Psoas muscle (tissue), 8 donors: Measurements from ENCODE around the gene ZCCHC2. TPM values are rescaled to one million over a fixed set of nuclear protein-coding genes. Genes with fewer than 3 reads are reported as not detected.

Experiments
- ATAC-seq, 4 donors: fragments of 200-7000 bp; cut with Tn5 transposase; one replicate each; pipeline ENCODE4 v1.9.1; 2020; ENCODE audit warnings: moderate library complexity in 3 of 4, mild to moderate bottlenecking in 2 of 4
- DNase-seq, 2 donors: peaks; one replicate each; pipeline ENCODE4 v3.0.0-alpha.2; 2020
- H3K27ac ChIP-seq: fragments of 200-600 bp; one replicate; pipeline ENCODE4 v1.8.0; 2022
- H3K27me3 ChIP-seq, 3 donors: fragments of 200-600 bp in 1 of 3; one replicate each; pipeline versions ENCODE4 v1.6.1 to v1.8.0; 2013 to 2022; ENCODE audit warnings: low read length in 2 of 3, mild to moderate bottlenecking in 2 of 3, moderate library complexity in 1 of 3; ENCODE audit not compliant: insufficient read depth in 3 of 3
- H3K36me3 ChIP-seq, 2 donors: fragments of 200-600 bp in 1 of 2; one replicate each; pipeline versions ENCODE4 v1.6.1 to v1.8.0; 2013 to 2022; ENCODE audit warnings: low read depth in 1 of 2, mild to moderate bottlenecking in 1 of 2, moderate library complexity in 1 of 2; ENCODE audit not compliant: insufficient read depth in 1 of 2
- H3K4me1 ChIP-seq: fragments of 200-600 bp; one replicate; pipeline ENCODE4 v1.8.0; 2022
- H3K4me3 ChIP-seq: fragments of 200-600 bp; one replicate; pipeline ENCODE4 v1.8.0; 2022; ENCODE audit warnings: mild to moderate bottlenecking
- H3K9me3 ChIP-seq: fragments of 200-600 bp; one replicate; pipeline ENCODE4 v1.8.0; 2022
- CTCF ChIP-seq: fragments of 200-600 bp; IDR thresholded peaks from one replicate; pipeline ENCODE4 v1.8.0; 2022; ENCODE audit warnings: antibody characterized with exemption
- WGBS, 3 donors: extraction: QIAGEN DNeasy Blood & Tissue Kit; methylation state at CpG; one replicate each; pipeline versions ENCODE4 v1.1.6 to v1.1.7; 2013; 5-methylcytosine and 5-hydroxymethylcytosine counted together
- intact Hi-C, 2 donors: fragments of 100-400 bp; cut with DNase I; formaldehyde crosslinking; loops; one replicate each; pipeline versions ENCODE4 v1.11.0 to v1.14.2; 2022
- polyA plus RNA-seq, 3 donors: library from polyadenylated mRNA; stranded (reverse); fragments of 200-250 nt; gene quantifications; one replicate each; pipeline ENCODE4 v1.2.3, GENCODE V29; 2013
- total RNA-seq, 4 donors: library from RNA; stranded (reverse); fragmentation: NEBNext Ultra II Directional in 2 of 4; extraction: Animal tissue kit (Norgen Biotek cat#: 25700) in 2 of 4; gene quantifications; one replicate each; pipeline versions ENCODE4 v1.2.1 to v1.2.4, GENCODE V29; 2021 to 2023
- donor health status: healthy with polysubstance abuse.
- donor health status: DM: no; HTN: no; CAD: no; lungs with moderate emphysema.
- donor health status: Bipolar disorder and iron deficiency.
- donor health status: healthy.
- donor health status: DM: yes; HTN: yes; CAD: no.
- donor health status: DM: no; HTN: no; CAD: no.
- donor health status: DM: no; HTN: no; CAD: no.
- donor health status: DM: yes; HTN: yes; CAD: no.

Gene ZCCHC2
- total and polyA plus RNA-seq, 7 donors = 4.0 to 41.8 (median 28.8) TPM

GRCh38 chr18:62525608-62526007 lies 2.8 kb downstream of the ZCCHC2 start:
- 60 to 76% (median 61%) methylated on average over 9 of the region's 9 CpGs for WGBS, 3 donors

GRCh38 chr18:62526098-62527025 lies 3.5 kb downstream of the ZCCHC2 start:
- no peak for TF ChIP-seq CTCF
- DNase-seq (peak; percentile 90 to 93), ATAC-seq (peak; percentile 60 to 68 (median 63))
- Histone ChIP-seq H3K4me1 (peaks cover 43% of the 10 kb centered on the region), H3K36me3 (no peaks in the 10 kb centered on the region), H3K4me3 (peak overlapping the region; percentile 95), H3K27ac (peak overlapping the region; percentile 99), H3K9me3 (no peaks in the 10 kb centered on the region), H3K27me3 (no peaks in the 10 kb centered on the region)
- intact Hi-C loops = loop anchor here in 1 of 2 donors (1.0 to 10.0 kb wide), 5 partner anchors 41 to 736 kb away; partner anchors contain the start of genes PHLPP1 and TNFRSF11A
- 0 to 1% (median 0%) methylated on average over 58 to 74 of the region's 74 CpGs for WGBS, 3 donors

More at GRCh38 chr18:62525608-62526007, 2.8 kb downstream of the ZCCHC2 start:
- H3K4me1 ChIP-seq = peaks cover 47% of the 10 kb centered on the region
- no peaks in the 10 kb centered on the region for H3K27me3 ChIP-seq
- H3K27ac ChIP-seq = peak overlapping the region; percentile 99
- no peaks in the 10 kb centered on the region for H3K36me3 ChIP-seq
- DNase-seq = no peak
- intact Hi-C loops = loop anchor here in 1 of 2 donors (1.0 to 10.0 kb wide), 5 partner anchors 42 to 737 kb away; partner anchors contain the start of genes PHLPP1 and TNFRSF11A
- H3K4me3 ChIP-seq = peak overlapping the region; percentile 95
- no peak for TF ChIP-seq CTCF
- ATAC-seq = no peak
- H3K9me3 ChIP-seq = no peaks in the 10 kb centered on the region

GRCh38 chr18:62529597-62529996 lies 6.8 kb downstream of the ZCCHC2 start:
- H3K4me3 ChIP-seq = no peak overlapping the region
- no peaks in the 10 kb centered on the region for H3K9me3 ChIP-seq
- ATAC-seq (no peak), DNase-seq (no peak)
- H3K27ac ChIP-seq = no peak overlapping the region
- 78 to 87% (median 78%) methylated on average over 5 of the region's 5 CpGs for WGBS, 3 donors
- H3K4me1 ChIP-seq = peaks cover 38% of the 10 kb centered on the region
- H3K27me3 ChIP-seq = no peaks in the 10 kb centered on the region
- intact Hi-C loops = loop anchor here in 1 of 2 donors (5.0 to 10.0 kb wide), 4 partner anchors 38 to 733 kb away; partner anchors contain the start of genes PHLPP1 and TNFRSF11A
- no peak for TF ChIP-seq CTCF
- no peaks in the 10 kb centered on the region for H3K36me3 ChIP-seq

GRCh38 chr18:62531078-62531477 lies 8.3 kb downstream of the ZCCHC2 start:
- WGBS, 3 donors = 39 to 54% (median 51%) methylated on average over 4 of the region's 4 CpGs
- ATAC-seq = no peak
- H3K27me3 ChIP-seq = no peaks in the 10 kb centered on the region
- peaks cover 31% of the 10 kb centered on the region for H3K4me1 ChIP-seq
- H3K27ac ChIP-seq = no peak overlapping the region
- TF ChIP-seq CTCF = no peak
- intact Hi-C loops = no loop called here
- no peaks in the 10 kb centered on the region for H3K36me3 ChIP-seq
- H3K4me3 ChIP-seq = no peak overlapping the region
- no peaks in the 10 kb centered on the region for H3K9me3 ChIP-seq
- no peak for DNase-seq
